Stimulated activated CD4-positive, alpha-beta T cell treated with anti-CD3 and anti-CD28 coated beads, Interleukin-1b, Interleukin-23, amount 100 ng/mL, for 1 hour (primary cell): ENCODE data around the gene KCNQ1.

ENCODE experiments used
- DNase-seq, 2 donors: peaks; one replicate each; pipeline ENCODE4 v3.0.0-alpha.2; 2020; ENCODE audit warnings: low read depth in 2 of 2

KCNQ1 gene

DNA sequence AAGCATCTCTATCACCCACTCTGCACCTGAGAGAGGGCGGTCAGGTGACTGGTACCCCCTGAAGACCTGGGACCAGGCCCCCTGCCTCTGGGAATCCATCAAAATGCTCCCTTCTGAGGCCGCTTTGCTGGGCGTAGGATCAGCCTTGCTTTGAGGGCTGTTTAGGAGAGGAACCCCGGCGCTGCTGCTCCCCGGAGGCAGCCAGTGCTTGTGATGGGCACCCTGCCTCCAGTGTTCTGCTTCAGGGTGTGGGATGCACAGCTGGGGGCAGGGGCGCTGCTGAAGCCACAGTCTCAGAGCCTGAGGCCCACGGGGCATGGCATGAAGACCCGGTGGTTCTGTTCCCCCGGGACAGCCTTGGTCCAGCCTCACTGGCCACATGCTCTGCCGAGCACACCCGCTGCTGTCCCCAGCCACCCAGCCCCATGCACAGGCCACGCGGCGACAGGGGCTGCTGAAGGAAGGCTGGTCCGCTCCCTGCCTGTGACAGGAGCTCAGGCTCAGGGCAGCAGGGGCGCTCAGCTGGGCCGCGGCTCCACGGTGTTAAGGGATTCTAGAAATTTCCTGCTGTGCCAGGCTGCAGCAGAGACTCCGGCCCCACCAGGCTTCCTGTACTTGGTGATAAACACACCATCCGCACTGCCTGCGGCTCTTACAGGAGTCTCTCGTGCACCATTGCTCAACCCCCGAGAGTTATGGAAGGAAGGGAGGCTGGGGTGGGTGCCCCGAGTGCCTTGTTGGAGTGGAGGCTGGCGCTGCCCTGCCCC, 91.0 kb downstream of the KCNQ1 start:
- no peak for DNase-seq

DNA sequence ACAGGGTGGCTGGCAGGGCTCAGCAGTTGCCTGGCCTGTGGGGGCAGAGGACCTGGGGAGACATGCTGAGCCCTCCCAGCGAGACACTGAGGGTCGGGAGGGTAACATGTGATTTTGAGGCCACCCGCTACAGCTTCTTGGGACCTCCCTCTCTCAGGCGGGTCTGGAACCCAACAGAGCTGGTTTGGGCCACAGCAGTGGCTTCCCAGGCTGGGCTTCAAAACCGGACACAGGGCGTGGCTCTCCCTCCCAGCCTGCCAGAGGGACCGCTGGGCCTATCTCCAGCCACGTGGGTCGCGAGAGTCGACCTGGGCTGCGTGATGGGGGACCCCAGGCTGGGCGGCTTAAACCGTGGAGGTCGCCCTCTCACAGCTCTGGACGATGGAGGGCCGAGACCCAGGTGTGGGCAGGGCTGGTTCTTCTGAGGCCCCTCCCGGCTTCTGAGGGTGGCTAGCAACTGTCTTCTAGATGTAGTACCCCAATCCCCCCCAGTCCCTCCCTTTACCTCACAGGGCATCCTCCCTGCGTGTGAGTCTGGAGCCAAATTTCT, 91.7 kb downstream of the KCNQ1 start:
- no peak for DNase-seq

GRCh38 chr11:2537010-2537705, 92.3 kb downstream of the KCNQ1 start:
- no peak for DNase-seq

- no peak for DNase-seq
Observed at GRCh38 chr11:2537896-2538724, 93.3 kb downstream of the KCNQ1 start.

DNA sequence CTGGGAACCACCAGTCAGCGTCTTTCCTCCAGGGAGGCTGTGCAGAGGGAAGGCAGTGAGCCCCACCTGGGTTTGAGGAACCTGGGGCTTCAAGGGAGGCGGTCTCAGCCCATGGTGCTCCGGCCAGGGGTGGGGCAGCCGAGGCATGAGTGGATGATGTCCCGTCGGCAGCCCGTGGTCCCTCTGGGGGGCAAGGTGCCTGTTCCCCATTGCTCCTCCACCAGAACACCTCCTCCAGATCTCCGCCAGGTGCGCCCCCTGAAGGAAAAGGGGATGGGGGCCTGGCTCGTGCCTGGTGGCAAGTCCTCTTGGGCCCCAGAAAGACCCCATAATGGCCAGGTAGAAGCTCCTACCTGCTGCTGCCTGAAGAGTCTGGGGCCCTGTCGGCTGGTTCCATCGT, 94.1 kb downstream of the KCNQ1 start:
- DNase-seq = no peak

- DNase-seq = no peak
Observed at GRCh38 chr11:2539371-2540222, 94.8 kb downstream of the KCNQ1 start.

- DNase-seq = no peak
Observed at GRCh38 chr11:2540223-2540991, 95.6 kb downstream of the KCNQ1 start.

GRCh38 chr11:2540992-2541680, 96.3 kb downstream of the KCNQ1 start:
- DNase-seq = no peak

GRCh38 chr11:2541881-2542361, 97.1 kb downstream of the KCNQ1 start:
- DNase-seq = no peak

DNA sequence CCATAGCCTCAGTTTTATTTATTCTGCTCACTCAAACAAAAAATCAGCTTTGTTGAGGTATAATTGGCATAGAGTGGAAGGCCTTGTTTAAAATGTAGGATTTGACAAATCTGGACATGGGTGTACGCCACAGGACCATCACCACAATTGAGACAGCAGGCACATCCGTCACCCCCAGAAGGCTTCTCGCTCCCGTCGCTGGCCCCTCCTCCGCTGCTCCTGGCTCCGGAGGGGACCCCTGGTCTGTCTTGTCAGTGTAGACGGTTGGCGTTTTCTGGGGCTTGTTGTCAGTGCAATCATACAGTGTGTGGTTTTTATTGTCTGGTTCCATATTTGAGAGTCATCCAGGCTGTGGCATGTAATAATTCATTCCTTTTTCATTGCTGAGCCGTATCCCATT, 97.6 kb downstream of the KCNQ1 start:
- DNase-seq = no peak

DNA sequence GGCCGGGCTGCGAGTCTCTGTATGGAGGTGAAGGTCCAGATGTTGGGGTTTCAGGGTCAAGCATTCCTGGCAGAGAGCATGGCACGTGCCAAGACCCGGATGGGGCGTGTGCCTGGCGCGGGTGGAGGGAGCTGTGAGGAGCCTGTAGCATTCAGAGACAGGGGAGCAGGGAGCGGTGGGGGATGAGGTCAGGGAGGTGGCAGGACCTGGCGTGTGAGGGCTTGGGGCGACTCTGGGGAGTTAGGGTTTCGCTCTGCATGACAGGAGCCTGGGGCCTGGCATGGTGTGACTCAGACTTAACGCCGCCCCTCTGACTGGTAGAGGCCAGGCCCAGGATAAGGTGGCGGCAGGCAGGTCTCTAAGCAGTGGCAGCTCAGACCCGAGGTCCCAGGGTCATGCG, 103.0 kb downstream of the KCNQ1 start:
- DNase-seq = no peak

GRCh38 chr11:2548596-2548995, 103.8 kb downstream of the KCNQ1 start:
- DNase-seq = no peak

DNA sequence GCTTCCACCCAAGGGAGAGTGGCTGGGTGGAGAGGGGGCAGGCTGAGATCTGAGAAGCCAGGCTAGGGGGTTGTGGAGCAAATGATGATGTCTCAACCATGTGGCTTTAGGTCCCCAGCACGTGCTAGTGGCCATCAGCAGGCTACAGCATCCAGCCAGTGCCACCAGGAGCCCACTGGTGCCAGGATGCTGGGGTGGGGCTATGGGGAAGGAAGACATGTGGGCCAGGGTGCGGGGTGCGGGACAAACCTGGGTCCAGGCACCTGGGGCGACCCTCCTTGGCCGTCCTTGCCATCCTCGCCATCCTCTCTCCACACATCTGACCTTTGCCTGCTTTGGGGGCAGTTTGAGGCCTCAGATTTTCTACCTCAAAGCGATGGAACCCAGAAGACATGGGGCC, 104.3 kb downstream of the KCNQ1 start:
- no peak for DNase-seq

- no peak for DNase-seq
Observed at GRCh38 chr11:2549491-2549875, 104.7 kb downstream of the KCNQ1 start.

GRCh38 chr11:2549876-2550605, 105.2 kb downstream of the KCNQ1 start:
- DNase-seq = no peak

GRCh38 chr11:2550606-2550970, 105.8 kb downstream of the KCNQ1 start:
- no peak for DNase-seq

- no peak for DNase-seq
Observed at GRCh38 chr11:2551131-2551530, 106.3 kb downstream of the KCNQ1 start.

DNA sequence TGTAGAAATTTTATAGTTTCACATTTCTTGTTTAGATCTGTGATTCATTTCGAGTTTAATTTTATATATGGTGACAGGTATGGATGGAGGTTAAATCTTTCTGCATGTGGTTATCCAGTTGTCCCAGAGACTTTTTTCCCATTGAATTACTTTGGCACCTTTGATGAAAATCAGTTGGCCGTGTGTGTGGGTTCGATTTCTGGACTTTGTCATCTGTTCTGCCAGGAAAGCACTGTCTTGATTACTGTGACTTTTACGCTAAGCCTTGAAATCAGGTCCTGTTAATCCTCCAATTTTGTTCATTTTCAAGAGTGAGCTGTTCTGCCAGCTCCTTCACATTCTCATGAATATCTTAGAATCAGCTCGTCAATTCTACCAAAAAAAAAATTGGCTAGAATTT, 107.4 kb downstream of the KCNQ1 start:
- DNase-seq = no peak

DNA sequence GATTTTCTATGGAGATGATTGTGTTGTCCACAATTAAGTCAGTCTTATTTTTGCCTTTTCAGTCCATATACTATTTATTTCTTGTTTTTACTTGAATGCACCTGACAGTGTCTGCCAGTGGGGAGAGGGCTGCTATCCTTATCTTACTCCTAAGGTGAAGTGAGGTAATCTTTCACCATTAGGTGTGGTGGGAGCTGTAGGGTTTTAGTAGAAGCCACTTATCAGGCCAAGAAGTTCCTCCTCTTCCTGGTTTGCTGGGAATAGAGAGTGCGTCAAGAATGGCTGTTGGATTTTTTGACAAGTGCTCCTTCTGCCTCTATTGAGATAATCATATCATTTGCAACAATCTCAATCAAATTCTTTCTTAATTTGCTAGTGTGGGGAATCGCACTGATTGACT, 108.4 kb downstream of the KCNQ1 start:
- no peak for DNase-seq
